ENCODE results near the gene SERPINA3.

SERPINA3 gene

GRCh38 chr14:94578712-94579111, 33.5 kb upstream of the SERPINA3 start:
- TF ChIP-seq ZNF274 (IDR thresholded peaks at IDR 0.05; ENCODE audit: low read depth, low read length), result no peak
- H3K4me3 ChIP-seq (ENCODE audit: low read length), result no peak overlapping the region

GRCh38 chr14:94581127-94581999, 30.8 kb upstream of the SERPINA3 start, which contains the start of gene SERPINA5:
Gene SERPINA5, plus strand, starts transcription at chr14:94581426. Its CDS starts 5,937 bp downstream, at chr14:94587363.
- no peak for TF ChIP-seq ZNF274 (IDR thresholded peaks at IDR 0.05; ENCODE audit: low read depth, low read length)
- H3K4me3 ChIP-seq (ENCODE audit: low read length), result no peak within 1 kb of the TSS

GRCh38 chr14:94582199-94582750, 29.9 kb upstream of the SERPINA3 start:
- no peak overlapping the region for H3K4me3 ChIP-seq (ENCODE audit: low read length)
- no peak for TF ChIP-seq ZNF274 (IDR thresholded peaks at IDR 0.05; ENCODE audit: low read depth, low read length)

GRCh38 chr14:94582851-94583250, 29.3 kb upstream of the SERPINA3 start:
- no peak for TF ChIP-seq ZNF274 (IDR thresholded peaks at IDR 0.05; ENCODE audit: low read depth, low read length)
- H3K4me3 ChIP-seq (ENCODE audit: low read length), result no peak overlapping the region

GRCh38 chr14:94583557-94583956, 28.6 kb upstream of the SERPINA3 start:
- no peak for TF ChIP-seq ZNF274 (IDR thresholded peaks at IDR 0.05; ENCODE audit: low read depth, low read length)
- H3K4me3 ChIP-seq (ENCODE audit: low read length), result no peak overlapping the region

- no peak overlapping the region for H3K4me3 ChIP-seq (ENCODE audit: low read length)
- no peak for TF ChIP-seq ZNF274 (IDR thresholded peaks at IDR 0.05; ENCODE audit: low read depth, low read length)
Observed at GRCh38 chr14:94584591-94585280, 27.5 kb upstream of the SERPINA3 start.

GRCh38 chr14:94586635-94587034, 25.6 kb upstream of the SERPINA3 start:
- no peak overlapping the region for H3K4me3 ChIP-seq (ENCODE audit: low read length)
- TF ChIP-seq ZNF274 (IDR thresholded peaks at IDR 0.05; ENCODE audit: low read depth, low read length), result no peak

- TF ChIP-seq ZNF274 (IDR thresholded peaks at IDR 0.05; ENCODE audit: low read depth, low read length), result no peak
- no peak overlapping the region for H3K4me3 ChIP-seq (ENCODE audit: low read length)
Observed at GRCh38 chr14:94588311-94588710, 23.9 kb upstream of the SERPINA3 start.

- TF ChIP-seq ZNF274 (IDR thresholded peaks at IDR 0.05; ENCODE audit: low read depth, low read length), result no peak
- no peak overlapping the region for H3K4me3 ChIP-seq (ENCODE audit: low read length)
Observed at GRCh38 chr14:94591073-94591472, 21.1 kb upstream of the SERPINA3 start.

- H3K4me3 ChIP-seq (ENCODE audit: low read length), result no peak overlapping the region
- TF ChIP-seq ZNF274 (IDR thresholded peaks at IDR 0.05; ENCODE audit: low read depth, low read length), result no peak
Observed at GRCh38 chr14:94591871-94592270, 20.3 kb upstream of the SERPINA3 start.

- no peak for TF ChIP-seq ZNF274 (IDR thresholded peaks at IDR 0.05; ENCODE audit: low read depth, low read length)
- no peak overlapping the region for H3K4me3 ChIP-seq (ENCODE audit: low read length)
Observed at GRCh38 chr14:94592457-94592856, 19.7 kb upstream of the SERPINA3 start.

GRCh38 chr14:94593376-94593748, 18.8 kb upstream of the SERPINA3 start:
- H3K4me3 ChIP-seq (ENCODE audit: low read length), result no peak overlapping the region
- no peak for TF ChIP-seq ZNF274 (IDR thresholded peaks at IDR 0.05; ENCODE audit: low read depth, low read length)

- TF ChIP-seq ZNF274 (IDR thresholded peaks at IDR 0.05; ENCODE audit: low read depth, low read length), result no peak
- H3K4me3 ChIP-seq (ENCODE audit: low read length), result no peak overlapping the region
Observed at GRCh38 chr14:94593749-94594431, 18.3 kb upstream of the SERPINA3 start.

GRCh38 chr14:94594441-94594840, 17.8 kb upstream of the SERPINA3 start:
- no peak for TF ChIP-seq ZNF274 (IDR thresholded peaks at IDR 0.05; ENCODE audit: low read depth, low read length)
- no peak overlapping the region for H3K4me3 ChIP-seq (ENCODE audit: low read length)

Data from GM08714 (cell line).